NCI-H2227 treated with DMSO at 0.1 percent for 48 hours (cell line): ENCODE results near the gene PRKCSH.
A peak's percentile ranks its signal among the peaks of the same experiment; 100 is the strongest.
"Not testable (repeated sequence)": the region's sequence is repeated elsewhere in the genome, so short reads cannot be mapped to it uniquely, and the experiment has no call there.

Experiments used
- DNase-seq: peaks from one replicate; lab custom pipeline; 2025; lab: John Stamatoyannopoulos, UW

PRKCSH gene

GRCh38 chr19:11475343-11475742 lies 39.9 kb downstream of the PRKCSH start:
- DNase-seq: not testable (repeated sequence)

DNA sequence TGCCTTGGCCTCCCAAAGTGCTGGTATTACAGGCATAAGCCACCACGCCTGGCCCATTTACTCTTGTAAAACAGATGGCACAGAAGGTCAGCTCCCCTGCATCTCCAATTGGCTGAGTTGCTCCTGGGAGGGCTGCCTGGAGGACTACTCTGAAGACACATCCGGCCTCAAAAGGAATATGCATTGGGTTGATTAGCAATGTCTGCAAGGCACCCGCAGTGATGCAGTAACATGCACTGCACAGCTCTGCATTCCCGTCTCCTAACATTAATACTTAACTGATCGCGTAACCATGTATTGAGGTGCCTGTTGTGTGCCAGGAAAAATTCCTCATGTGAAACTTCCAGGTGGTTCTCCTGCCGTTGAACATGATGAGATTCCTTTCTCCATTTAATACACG lies 40.4 kb downstream of the PRKCSH start:
- DNase-seq: no peak

DNA sequence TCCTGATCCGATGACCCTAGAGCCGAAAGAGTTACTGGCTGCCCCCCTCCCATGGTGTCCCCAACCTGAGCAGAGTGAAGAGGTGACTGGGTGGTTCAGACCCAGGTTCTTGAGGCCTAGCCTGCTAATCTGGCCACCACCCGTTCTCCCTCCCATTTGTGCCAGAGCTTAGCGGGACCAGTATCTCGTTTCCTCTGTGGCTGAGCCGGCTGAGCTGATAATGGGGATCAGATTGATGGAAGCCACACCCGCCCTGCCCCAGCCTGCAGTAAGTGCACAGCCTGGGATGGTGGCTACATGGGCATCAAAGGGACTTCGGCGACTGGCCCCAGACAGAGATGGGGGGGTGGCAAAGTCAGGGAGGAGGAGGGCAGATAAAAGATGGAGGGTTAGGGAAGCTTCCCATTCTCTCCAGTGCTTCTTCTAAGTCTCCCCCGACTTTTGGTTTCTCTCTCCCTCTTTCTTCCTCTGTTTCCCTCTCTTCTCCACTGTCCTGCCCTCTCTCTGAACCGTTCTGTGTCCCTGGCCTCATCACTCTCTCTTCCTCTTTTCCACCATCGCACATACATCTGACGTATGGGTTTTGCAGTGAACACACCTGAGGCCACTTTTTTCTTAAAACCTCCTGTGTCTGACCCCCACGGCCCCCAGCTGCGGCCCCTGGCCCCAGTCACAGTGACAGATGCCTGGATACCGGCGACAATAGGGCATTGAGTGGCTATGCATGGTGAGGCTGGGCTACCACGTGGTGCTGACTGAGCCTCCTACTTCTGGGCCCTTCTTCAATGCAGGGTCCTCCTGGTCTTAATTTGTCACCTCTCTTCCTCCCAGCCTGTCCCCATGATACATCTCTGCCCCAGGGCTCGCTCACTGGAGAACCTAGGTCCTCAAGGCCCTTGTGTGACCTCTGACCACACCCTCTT lies 43.0 kb downstream of the PRKCSH start:
- no peak for DNase-seq

DNA sequence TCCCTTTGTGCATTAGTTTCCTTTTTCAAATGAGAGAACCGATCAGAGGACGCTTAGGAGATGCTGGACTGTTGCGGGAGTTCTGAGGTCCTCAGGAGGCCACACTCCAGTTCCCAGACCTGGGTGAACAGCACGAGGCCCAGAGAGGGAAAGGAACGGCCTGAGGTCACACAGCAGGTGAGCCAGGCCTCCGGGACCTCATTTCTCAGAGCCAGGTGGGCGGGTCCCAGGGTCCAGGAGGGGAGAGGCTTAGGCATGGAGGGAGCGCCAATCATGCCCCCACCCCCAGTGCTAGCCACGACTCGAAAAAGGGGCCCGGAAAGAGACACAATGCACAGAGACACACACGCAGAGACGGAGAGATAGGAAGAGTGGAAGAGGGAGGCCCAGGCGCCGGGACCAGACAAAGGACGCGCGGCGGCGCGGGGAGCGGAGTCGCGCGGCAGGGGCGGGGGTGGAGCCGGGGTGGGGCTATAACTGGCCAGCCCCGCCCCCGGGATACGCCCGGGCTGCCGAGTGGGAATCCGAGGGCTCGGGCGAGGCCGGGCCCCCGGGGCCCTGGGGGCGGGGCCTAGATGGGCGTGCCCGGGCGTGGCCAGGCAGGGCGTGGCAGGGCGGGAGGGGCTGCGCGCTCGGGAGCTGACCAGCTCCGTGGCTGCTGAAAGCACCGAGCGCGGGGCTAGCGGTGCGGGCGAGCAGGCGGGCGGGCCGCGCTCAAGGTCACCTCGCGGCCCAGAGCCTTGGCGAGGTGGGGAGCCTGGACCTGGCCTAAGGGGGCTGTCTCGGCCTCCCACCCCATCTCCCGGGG lies 43.9 kb downstream of the PRKCSH start:
- DNase-seq: peak; percentile 47

DNA sequence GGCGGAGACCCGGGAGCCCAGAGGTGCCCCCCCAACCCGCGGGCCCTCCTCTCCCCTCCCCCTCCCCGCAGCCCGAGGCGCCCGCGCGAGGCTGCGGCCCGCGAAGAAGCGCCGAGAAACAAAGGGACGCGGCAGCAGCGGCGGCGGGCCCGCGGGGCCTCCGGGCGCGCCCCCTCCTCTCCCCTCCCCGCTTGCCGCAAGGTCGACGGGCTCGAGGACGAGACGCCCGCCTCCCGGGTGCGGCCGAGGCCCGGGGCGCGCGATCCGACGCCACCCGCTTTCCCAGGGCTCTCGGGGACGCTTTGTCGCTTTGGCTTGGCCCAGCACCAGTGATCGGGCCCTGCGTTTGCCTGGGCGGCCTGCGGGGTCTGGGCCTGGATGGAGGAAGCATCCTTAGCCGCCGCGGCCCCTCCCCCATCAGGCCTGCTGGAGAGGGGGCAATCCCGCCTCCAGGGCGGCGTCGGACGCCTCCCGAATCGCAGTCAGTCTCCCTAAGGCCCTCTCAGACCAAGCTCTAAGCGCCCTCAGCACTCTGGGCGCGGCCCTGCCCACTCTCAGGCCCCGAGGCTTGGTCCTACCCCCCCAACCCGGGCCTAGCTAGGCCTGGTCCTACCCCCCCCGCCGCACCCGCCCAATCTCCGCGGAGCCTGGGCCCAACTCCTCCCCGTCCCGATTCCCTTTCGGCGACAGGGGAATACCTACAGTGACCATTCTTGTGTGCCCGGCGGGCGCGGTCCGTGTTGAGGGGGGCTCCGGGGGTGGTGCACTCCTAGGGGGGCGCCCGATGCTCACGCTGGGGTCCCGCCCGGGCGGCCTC lies 44.7 kb downstream of the PRKCSH start:
- DNase-seq: no peak

- peak; percentile 52 for DNase-seq
These were observed 45.5 kb downstream of the PRKCSH start, which contains the start of gene ELAVL3 for GRCh38 chr19:11480715-11481533. TSS of gene ELAVL3 (minus strand) at chr19:11481046. CDS start at chr19:11480608, 438 bp downstream.

DNA sequence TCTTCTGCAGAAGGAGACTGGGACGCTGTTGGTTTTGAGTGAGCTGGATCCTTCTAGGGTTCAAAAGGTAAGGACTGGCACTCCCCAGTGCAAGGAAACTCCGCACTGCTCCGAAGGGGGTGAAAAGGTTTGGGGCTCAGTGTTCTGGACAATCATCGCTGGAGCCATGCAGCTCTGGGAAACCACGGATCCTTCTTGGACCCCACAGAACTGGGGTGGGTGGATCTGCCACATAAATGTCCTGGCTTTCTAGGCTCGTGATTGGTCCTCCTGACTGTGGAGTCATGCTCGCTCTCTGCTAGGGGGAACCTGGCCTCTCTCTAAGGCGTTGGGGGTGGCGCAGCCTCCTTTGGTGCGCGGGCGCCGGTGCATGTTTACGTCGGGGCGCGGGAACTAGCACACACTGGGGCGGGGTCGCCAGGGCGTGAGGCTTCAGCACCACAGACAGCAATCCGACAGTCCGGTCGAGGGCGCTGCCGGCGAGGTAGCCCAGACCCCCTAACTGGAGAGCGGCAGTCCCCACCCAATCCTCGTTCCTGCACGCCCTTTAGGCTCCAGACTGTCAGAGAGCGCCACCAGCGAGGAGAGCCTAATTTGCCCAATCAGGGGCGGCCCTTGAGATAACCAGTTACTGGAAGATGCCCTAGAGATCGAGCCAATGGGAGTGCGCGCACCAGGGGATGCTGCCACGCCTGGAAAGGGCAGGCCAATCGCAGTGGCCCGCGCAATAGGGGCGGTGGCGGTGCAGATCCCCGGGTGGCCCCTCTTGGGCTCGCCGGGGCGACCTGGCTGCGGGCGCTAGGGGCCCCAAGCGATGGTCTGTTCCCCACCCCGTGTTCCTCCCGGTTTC lies 46.3 kb downstream of the PRKCSH start:
- DNase-seq: peak; percentile 88

DNA sequence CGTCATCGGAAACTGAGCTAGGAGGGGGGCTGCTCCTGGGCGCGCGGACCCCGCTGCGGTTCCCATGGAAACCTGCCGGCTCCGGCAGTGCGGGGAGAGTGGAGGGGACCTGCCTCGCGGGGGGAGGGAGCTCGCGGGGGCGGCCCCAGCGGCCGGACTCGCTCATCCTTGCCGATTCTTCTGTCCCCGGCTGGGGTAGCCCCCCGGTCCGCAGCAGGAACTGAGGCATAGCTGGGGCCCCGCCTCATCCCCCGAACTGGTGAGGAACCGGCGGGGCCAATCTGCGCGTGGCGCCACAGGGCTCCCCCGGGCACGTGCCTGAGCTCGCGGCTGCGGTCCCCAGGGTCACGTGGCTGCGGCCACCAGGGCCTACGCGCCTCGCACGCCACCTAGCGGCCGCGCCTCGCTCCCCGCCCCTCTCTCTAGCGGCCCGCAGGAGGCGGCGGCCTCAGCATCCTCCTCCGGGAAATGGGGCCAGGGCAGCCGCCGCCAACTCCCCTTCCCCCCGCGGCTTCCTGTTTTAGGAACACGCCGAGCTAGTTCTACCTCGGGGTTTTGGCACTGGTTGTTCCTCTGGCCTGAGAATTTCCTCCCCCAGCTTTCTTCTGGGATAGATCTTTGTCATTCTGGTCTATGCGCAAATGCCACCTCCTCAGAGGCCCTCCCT lies 47.1 kb downstream of the PRKCSH start:
- DNase-seq: peak; percentile 79

DNA sequence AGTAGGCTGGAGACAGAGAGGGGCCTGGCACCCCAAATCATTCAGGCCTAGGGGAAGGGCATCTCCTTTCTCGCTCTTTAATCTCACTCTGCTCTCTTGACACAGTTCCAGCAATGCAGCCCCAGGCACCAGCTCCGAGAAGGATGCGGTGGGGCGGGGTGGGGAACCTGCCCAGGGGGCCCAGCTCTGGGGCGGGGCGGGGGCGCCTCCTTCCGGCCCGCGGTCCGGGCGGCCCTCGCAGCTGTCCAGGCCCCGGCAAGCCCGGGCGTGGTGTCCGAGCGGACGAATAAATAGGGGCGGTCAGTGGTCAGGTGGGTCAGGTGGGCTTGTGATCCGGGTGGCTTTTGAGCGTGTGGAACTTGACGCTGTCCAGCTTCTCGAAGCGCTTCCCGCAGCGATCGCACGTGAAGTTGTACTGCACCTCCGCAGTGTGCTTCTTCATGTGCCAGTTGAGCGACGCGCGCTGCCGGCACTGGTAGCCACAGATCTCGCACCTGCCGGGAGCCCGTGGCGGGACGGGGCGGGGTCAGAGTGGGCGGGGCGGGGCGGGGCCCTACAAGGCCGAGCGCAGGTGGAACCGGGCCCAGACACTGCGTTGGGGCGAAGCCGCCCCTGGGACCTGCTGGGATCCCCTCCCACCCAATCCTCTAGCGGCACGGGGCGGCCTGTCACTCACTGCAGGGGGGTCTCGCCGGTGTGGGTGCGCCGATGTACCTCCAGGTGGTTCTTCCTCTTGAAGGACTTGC lies 48.1 kb downstream of the PRKCSH start:
- DNase-seq: no peak

DNA sequence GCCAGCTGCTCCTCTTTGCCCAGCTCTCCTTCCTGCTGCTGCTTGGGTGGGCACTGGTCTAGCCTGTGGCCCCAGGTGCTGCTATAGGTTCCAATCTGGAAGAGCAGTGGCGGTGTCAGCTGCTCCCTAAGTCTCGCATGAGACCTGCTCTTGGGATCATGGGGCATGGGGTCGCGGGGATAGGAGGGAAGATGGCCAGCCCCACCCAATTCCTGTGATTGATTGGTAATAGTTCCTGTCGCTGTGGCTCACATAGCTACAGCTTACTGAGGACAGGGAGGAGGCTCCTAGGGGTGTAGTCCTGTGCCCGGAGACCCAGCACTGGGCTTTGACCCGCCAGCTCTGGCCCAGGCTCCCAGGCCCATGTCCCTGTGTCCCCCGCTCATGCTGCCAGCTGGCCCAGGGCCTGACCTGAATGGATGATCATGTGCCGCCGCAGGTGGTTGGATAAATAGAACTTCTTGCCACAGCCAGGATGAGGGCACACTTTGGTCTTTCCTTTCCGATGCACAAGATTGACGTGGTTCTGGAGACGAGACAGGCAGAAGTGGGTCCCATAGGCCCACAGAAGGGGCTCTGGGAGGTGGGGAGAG lies 49.9 kb downstream of the PRKCSH start:
- no peak for DNase-seq

DNA sequence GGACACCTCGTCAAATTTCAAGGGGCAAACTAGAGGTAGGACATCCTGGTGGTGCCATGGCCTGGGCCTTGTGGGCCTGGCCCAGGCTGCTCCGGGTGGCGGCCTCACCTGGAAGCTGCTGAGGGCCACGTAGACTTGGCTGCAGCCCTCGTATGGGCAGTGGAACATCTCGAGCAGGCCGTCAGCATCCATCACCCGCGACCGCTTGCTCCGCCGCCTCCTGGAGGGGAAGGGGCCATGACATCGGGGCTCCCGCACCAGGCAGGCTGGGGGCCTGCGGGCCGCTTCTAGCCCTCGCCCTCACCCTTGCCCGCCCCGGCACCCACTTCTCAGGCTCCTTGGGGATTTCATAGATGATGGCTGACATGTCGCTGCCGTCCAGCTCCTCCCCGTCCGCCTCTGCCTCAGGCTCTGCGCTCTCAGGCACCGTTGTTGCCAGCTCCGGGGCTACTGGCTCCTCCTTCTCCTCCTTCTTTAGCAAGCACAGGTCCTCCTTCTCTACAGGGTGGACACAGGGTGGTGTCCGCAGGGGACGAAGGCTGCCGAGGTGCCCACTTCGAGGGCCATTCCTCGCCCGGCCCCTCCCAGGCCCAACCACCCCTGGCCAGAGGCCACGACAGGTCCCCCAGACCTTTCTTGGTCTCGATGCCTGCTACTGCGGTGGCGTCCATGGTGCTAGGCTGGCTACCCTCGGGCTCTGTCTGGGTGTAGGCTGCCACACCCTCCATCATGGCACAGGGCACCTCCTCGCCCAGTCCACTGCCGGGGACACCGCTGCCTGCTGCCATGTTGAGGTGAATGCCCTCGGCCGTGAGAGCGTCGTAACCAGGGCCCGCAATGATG lies 51.4 kb downstream of the PRKCSH start:
- DNase-seq: no peak

GRCh38 chr19:11489378-11489777 lies 53.9 kb downstream of the PRKCSH start:
- no peak for DNase-seq

DNA sequence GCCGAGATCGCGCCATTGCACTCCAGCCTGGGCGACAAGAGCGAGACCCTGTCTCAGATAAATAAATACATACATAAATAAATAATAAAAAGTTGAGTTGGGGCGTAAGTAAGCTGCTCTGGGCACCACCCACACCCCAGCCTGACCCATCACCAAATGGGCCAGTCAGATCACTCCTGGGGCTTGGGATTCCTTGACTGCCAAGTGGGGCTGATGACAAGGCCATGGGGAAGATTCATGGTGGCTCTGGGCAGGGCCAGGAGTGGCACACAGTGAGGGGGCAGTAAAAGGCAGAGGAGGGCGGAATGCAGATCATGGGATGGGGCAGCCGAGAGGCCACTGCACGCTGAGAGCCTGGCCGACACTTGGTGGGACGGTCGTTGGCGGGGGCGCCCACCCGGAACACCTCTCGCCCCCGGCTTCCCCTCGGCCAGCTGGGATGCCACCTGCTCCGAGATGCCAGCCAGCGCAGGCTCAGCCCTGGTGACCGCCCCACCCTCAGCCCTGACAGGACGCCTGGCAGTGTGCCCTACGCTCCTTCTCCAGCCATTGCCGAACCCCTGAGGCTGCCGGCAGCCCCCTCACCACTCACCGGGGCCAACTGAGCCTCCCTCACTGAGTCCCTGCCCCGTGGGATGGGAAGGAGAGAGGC lies 59.3 kb downstream of the PRKCSH start:
- DNase-seq: no peak

DNA sequence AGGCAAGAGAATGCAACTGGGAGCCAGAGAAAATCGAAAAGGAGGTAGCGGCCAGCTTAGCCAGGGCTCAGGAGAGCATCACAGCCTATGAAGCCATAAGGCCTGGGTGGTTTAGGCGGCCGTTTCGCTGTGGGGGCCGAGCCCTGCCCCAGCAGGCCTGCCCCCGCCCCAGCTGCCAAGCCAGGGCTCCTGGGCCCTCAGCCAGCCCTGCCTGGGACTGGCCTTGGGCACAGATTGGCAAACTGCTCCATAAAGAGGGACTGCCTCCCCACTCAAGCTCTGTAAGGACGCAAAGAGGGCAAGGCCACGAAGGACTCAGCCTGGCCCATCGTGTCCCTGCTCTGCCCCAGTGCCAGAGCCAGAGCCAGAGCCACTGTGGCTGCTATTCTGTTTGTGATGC lies 60.0 kb downstream of the PRKCSH start:
- DNase-seq: no peak

DNA sequence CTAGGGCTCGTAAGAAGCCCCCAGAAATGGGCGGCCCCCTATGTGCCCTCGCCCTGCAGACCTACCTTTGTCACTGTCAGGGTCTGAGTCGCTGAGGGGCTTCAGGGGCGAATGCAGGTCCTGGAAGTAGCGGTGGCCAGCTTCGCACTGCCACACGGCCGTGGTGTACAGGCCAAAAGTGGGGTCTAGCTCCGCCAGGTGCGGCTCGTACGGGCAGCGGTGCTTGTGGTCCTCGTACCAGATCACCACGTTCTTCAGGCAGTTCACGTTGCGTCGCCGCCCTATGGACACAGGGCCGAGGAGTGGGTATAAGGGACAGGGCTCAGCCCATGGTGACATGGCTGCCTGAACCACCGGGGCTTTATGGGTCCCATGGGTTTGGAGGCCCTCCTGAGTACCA lies 60.5 kb downstream of the PRKCSH start:
- no peak for DNase-seq

DNA sequence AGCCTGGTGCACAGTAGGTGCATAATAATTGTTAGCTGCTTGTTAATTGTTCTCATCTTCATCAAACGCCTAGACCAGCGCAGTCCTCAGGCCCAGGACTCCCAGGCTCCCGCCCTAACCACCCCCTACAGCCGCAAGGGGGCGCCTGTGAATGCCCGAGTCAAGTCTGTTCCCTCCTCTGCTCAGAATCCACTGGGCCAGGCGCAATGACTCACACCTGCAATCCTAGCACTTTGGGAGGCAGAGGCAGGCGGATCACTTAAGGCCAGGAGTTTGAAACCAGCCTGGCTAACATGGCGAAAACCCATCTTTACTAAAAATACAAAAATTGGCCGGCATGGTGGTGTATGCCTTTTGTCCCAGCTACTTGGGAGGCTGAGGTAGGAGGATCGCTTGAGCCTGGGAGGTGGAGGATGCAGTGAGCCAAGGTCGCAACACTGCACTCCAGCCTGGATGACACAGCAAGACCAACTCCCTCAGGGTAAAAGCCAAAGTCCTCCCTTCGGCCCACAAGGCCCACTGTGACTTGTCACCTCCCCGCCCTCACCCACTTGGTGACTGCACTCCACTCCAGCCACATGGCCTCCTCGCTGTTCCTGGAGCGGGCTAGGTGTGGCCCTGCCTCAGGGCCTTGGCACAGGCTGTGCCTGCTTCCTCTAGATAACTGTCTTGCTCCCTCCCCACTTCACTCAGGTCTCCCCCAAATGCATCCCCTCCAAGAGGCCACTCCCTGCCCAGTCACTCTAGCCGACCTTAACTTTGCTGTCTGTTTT lies 61.1 kb downstream of the PRKCSH start:
- no peak for DNase-seq
